PC-3 (cell line): Measurements from ENCODE around the gene ATP6V0E1. TPM values are rescaled to one million over a fixed set of nuclear protein-coding genes. Genes with fewer than 3 reads are reported as not detected.

Source experiments
- ATAC-seq: fragments of 200-7000 bp; cut with Tn5 transposase; 2 replicates; pipeline ENCODE4 v1.9.1; 2020; ENCODE audit warnings: mild to moderate bottlenecking, moderate library complexity
- BruUV-seq: library from RNA; stranded (reverse); fragments of 400-500 nt; replicated peaks from 2 replicates; lab custom pipeline; 2021; lab: Mats Ljungman, UMichigan
- CTCF ChIA-PET: fragments of 300-600 bp; sonication (Branson Sonifier 250); formaldehyde crosslinking; loops from one replicate; lab custom pipeline; 2022; ENCODE audit warnings: antibody characterized with exemption; lab: Charles Lee
- POLR2A ChIA-PET: fragments of 300-600 bp; sonication (Branson Sonifier 250); formaldehyde crosslinking; loops from one replicate; lab custom pipeline; 2022; ENCODE audit warnings: antibody characterized with exemption; ENCODE audit not compliant: unreplicated experiment; lab: Charles Lee
- DNase-seq: peaks from one replicate; pipeline ENCODE4 v3.0.0-alpha.2; 2015
- H2AFZ ChIP-seq: fragments of 300-600 bp; sonication (generic); 2 replicates; pipeline ENCODE4 v1.6.0; 2016; ENCODE audit warnings: antibody characterized with exemption, low read length
- H3F3A ChIP-seq: fragments of 300-600 bp; sonication (generic); one replicate; pipeline ENCODE4 v1.6.0; 2017; ENCODE audit warnings: antibody characterized with exemption, low read length, control low read depth, mild to moderate bottlenecking; ENCODE audit not compliant: unreplicated experiment
- H3K27ac ChIP-seq: fragments of 300-600 bp; sonication (generic); 2 replicates; pipeline ENCODE4 v1.5.1; 2016; ENCODE audit warnings: mild to moderate bottlenecking, low read length
- H3K27me3 ChIP-seq: fragments of 300-600 bp; sonication (generic); 2 replicates; pipeline ENCODE4 v1.6.1; 2016; ENCODE audit warnings: low read length, mixed read lengths
- H3K36me3 ChIP-seq: fragments of 300-600 bp; sonication (generic); 2 replicates; pipeline ENCODE4 v1.6.1; 2016; ENCODE audit warnings: low read depth, mixed run types, low read length, mixed read lengths
- H3K4me1 ChIP-seq: fragments of 300-600 bp; sonication (generic); 2 replicates; pipeline ENCODE4 v1.5.1; 2016; ENCODE audit warnings: low read length; ENCODE audit not compliant: insufficient read depth
- H3K4me2 ChIP-seq: fragments of 300-600 bp; sonication (generic); 2 replicates; pipeline ENCODE4 v1.6.0; 2016; ENCODE audit warnings: low read length
- H3K4me3 ChIP-seq: fragments of 300-600 bp; sonication (generic); 2 replicates; pipeline ENCODE4 v1.5.1; 2016; ENCODE audit warnings: mild to moderate bottlenecking, low read length, mixed read lengths
- H3K79me2 ChIP-seq: fragments of 300-600 bp; sonication (generic); 2 replicates; pipeline ENCODE4 v1.6.1; 2017; ENCODE audit warnings: low read length, mixed read lengths
- H3K9ac ChIP-seq: fragments of 300-600 bp; sonication (generic); 2 replicates; pipeline ENCODE4 v1.6.0; 2016; ENCODE audit warnings: mild to moderate bottlenecking, low read length
- H3K9me2 ChIP-seq: fragments of 300-600 bp; sonication (generic); replicated peaks from 2 replicates; pipeline ENCODE4 v1.6.1; 2016; ENCODE audit warnings: mixed run types, low read length, mixed read lengths
- H3K9me3 ChIP-seq: fragments of 300-600 bp; sonication (generic); 2 replicates; pipeline ENCODE4 v1.6.1; 2016; ENCODE audit warnings: low read length, mixed read lengths
- H4K20me1 ChIP-seq: fragments of 300-600 bp; sonication (generic); 2 replicates; pipeline ENCODE4 v1.6.1; 2016; ENCODE audit warnings: low read length, mixed read lengths
- EZH2 ChIP-seq: fragments of 300-600 bp; sonication (generic); IDR thresholded peaks from one replicate; pipeline ENCODE4 v1.6.1; 2017; ENCODE audit warnings: antibody characterized with exemption, mild to moderate bottlenecking, low read length; ENCODE audit not compliant: unreplicated experiment
- EZH2phosphoT487 ChIP-seq: fragments of 300-600 bp; sonication (generic); IDR thresholded peaks from 2 replicates; pipeline ENCODE4 v1.6.1; 2018; ENCODE audit warnings: mild to moderate bottlenecking, antibody characterized with exemption, low read length, borderline replicate concordance
- intact Hi-C: fragments of 100-400 bp; cut with micrococcal nuclease; formaldehyde crosslinking; loops from 2 replicates; pipeline ENCODE4 v1.9.0; 2023
- total RNA-seq: library from RNA; depleted of rRNA; stranded (reverse); fragments of >200 nt; gene quantifications from 2 replicates; pipeline ENCODE4 v1.2.3, GENCODE V29; 2014
- TF ChIP-seq, protein P1 (sequence below): fragments of 300-600 bp; sonication (generic); conservative IDR thresholded peaks from 2 replicates; pipeline ENCODE4 v1.5.1; 2017; ENCODE audit warnings: antibody characterized with exemption, low read depth, mild to moderate bottlenecking, low read length

The ATP6V0E1 gene
- total RNA-seq, 1 experiment from 2014 or later, result 154 TPM

DNA sequence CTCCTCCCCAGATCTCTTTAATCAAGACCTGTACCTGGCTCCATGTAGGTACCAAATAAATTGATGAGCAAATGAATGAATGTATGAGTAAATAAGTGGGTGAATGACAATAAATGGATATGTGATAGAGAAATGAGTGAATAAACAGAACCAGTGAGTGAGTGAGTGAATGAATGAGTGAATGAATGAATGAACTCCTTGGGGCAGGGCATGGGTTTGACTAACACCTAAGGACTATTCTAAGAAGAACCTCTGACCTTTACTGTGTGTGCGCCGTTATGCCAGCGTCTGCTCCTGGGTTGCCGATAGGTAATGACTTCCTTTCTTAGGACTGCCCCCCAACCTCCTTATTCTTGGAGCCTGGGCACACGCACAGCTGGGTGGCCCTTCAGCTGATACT lies 26.1 kb upstream of the ATP6V0E1 start:
- no peaks in the 10 kb centered on the region for H3F3A ChIP-seq
- TF ChIP-seq EZH2 (no peak), EZH2phosphoT487 (no peak)
- TF ChIP-seq, protein P1, sequence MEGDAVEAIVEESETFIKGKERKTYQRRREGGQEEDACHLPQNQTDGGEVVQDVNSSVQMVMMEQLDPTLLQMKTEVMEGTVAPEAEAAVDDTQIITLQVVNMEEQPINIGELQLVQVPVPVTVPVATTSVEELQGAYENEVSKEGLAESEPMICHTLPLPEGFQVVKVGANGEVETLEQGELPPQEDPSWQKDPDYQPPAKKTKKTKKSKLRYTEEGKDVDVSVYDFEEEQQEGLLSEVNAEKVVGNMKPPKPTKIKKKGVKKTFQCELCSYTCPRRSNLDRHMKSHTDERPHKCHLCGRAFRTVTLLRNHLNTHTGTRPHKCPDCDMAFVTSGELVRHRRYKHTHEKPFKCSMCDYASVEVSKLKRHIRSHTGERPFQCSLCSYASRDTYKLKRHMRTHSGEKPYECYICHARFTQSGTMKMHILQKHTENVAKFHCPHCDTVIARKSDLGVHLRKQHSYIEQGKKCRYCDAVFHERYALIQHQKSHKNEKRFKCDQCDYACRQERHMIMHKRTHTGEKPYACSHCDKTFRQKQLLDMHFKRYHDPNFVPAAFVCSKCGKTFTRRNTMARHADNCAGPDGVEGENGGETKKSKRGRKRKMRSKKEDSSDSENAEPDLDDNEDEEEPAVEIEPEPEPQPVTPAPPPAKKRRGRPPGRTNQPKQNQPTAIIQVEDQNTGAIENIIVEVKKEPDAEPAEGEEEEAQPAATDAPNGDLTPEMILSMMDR, result no peak
- H3K27me3 ChIP-seq, result no peaks in the 10 kb centered on the region
- DNase-seq, result no peak
- ChIA-PET POLR2A (no interaction called here), CTCF (no interaction called here)
- H3K9me2 ChIP-seq, result no peaks in the 10 kb centered on the region
- no peak overlapping the region for H2AFZ ChIP-seq
- H3K4me2 ChIP-seq, result no peak overlapping the region; the same call in 1 of the 2 replicates
- intact Hi-C loops, result no loop called here
- H3K27ac ChIP-seq, result no peak overlapping the region
- no peaks in the 10 kb centered on the region for H3K9me3 ChIP-seq
- H3K4me3 ChIP-seq, result no peak overlapping the region
- no peak overlapping the region for H3K9ac ChIP-seq
- H3K4me1 ChIP-seq, result peaks cover 22% of the 10 kb centered on the region
- no peak for ATAC-seq
- no TSS peak for BruUV-seq
- peaks cover 9% of the 10 kb centered on the region for H3K36me3 ChIP-seq
- no peaks in the 10 kb centered on the region for H4K20me1 ChIP-seq
- peaks cover 27% of the 10 kb centered on the region for H3K79me2 ChIP-seq

DNA sequence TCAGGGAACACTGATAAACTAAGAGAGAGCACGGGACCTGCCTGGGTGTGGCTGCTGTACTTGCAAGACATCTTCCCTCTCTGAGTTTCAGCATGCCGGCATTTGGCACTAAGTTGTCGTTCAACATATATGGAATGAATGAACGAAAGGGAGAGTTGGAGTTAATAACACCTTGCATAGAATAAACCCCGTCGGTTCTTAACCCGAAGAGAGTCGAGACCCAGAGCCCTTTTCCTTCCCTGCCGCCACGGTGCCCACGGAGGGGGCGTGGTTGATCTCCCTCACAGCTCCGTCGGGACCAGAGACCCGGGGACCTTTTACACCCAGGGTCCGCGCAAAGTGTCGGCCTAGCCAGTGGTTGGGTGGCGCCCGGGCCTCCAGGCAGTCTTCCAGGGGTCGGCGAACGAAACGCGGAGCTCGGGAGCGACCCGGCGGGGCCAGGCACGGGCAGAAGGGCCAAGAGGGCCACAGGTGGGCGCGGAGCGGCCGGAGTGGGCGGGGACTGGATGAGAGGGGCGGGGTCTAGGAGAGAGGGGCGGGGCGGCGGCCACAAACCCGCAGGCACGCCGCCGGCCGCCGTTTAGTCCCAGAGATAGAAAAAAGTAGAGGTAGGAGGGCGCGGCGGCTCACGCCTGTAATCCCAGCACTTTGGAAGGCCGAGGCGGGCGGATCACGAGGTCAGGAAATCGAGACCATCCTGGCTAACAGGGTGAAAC lies 25.1 kb upstream of the ATP6V0E1 start:
- peak; percentile 59 for DNase-seq
- TSS peak; percentile 88 for BruUV-seq
- Histone ChIP-seq H3K9ac (peak overlapping the region; percentile 97), H3K79me2 (peaks cover 27% of the 10 kb centered on the region), H3K9me2 (no peaks in the 10 kb centered on the region), H3K9me3 (no peaks in the 10 kb centered on the region), H4K20me1 (no peaks in the 10 kb centered on the region), H3K27ac (no peak overlapping the region), H3K27me3 (no peaks in the 10 kb centered on the region), H3F3A (no peaks in the 10 kb centered on the region), H3K36me3 (peaks cover 9% of the 10 kb centered on the region), H2AFZ (peak overlapping the region; percentile 100), H3K4me3 (peak overlapping the region; percentile 92), H3K4me1 (peaks cover 22% of the 10 kb centered on the region), H3K4me2 (peak overlapping the region; percentile 96)
- POLR2A ChIA-PET, result interaction anchor here (0.6 kb wide), 5 partner anchors 26 to 644 kb away, joined by 3 to 11 read pairs (median 8); partner anchors contain the start of gene SH3PXD2B
- intact Hi-C loops, result loop anchor here (2.0 kb wide), 2 partner anchors 188 to 252 kb away; partner anchors contain the start of gene DUSP1
- no peak for TF ChIP-seq EZH2
- no peak for TF ChIP-seq EZH2phosphoT487
- TF ChIP-seq, protein P1, result no peak
- CTCF ChIA-PET, result interaction anchor here (0.6 to 1.8 kb wide), 5 partner anchors 10 to 497 kb away, joined by 3 to 10 read pairs (median 5); no protein-coding TSS in a partner anchor
- ATAC-seq, result peak; percentile 74
